Type B pancreatic cell (in vitro differentiated cells): ENCODE results near the gene CCDC68. TPM values are rescaled to one million over a fixed set of nuclear protein-coding genes. Genes with fewer than 3 reads are reported as not detected.
"Not testable (repeated sequence)": the region's sequence is repeated elsewhere in the genome, so short reads cannot be mapped to it uniquely, and the experiment has no call there.

Source experiments
- DNase-seq: peaks from one replicate; pipeline ENCODE4 v3.0.0; 2021; ENCODE audit warnings: mixed read lengths; ENCODE audit not compliant: unreplicated experiment; ENCODE audit errors: extremely low spot score
- H3K27ac Mint-ChIP-seq: 2 replicates; pipeline ENCODE4 v1.8.0; 2021; ENCODE audit warnings: mild to moderate bottlenecking, mixed read lengths
- H3K27me3 Mint-ChIP-seq: 2 replicates; pipeline ENCODE4 v1.8.0; 2021; ENCODE audit warnings: mixed read lengths
- H3K36me3 Mint-ChIP-seq: 2 replicates; pipeline ENCODE4 v1.8.0; 2021; ENCODE audit warnings: mixed read lengths
- H3K4me1 Mint-ChIP-seq: one replicate; pipeline ENCODE4 v1.8.0; 2021; ENCODE audit warnings: mixed read lengths; ENCODE audit not compliant: unreplicated experiment
- H3K4me3 Mint-ChIP-seq: 2 replicates; pipeline ENCODE4 v1.8.0; 2021; ENCODE audit warnings: mild to moderate bottlenecking, mixed read lengths
- H3K9me3 Mint-ChIP-seq: 2 replicates; pipeline ENCODE4 v1.8.0; 2021; ENCODE audit warnings: mixed read lengths
- CTCF ChIP-seq: fragments of 200-600 bp; sonication (generic); conservative IDR thresholded peaks from 2 replicates; pipeline ENCODE4 v1.5.0; 2021; ENCODE audit warnings: antibody characterized with exemption, mild to moderate bottlenecking
- total RNA-seq: library from RNA; stranded (reverse); gene quantifications from 2 replicates; pipeline ENCODE4 v1.2.1, GENCODE V29; 2021; ENCODE audit warnings: low replicate concordance

CCDC68 gene
- total RNA-seq, 1 donor from 2014 or later: not detected

GRCh38 chr18:54860941-54861340 lies 98.3 kb downstream of the CCDC68 start:
- H3K4me3 Mint-ChIP-seq: no peak overlapping the region
- no peak overlapping the region for H3K27ac Mint-ChIP-seq
- no peaks in the 10 kb centered on the region for H3K9me3 Mint-ChIP-seq
- no peak for DNase-seq
- H3K36me3 Mint-ChIP-seq: no peaks in the 10 kb centered on the region
- H3K4me1 Mint-ChIP-seq: no peaks in the 10 kb centered on the region
- no peak for TF ChIP-seq CTCF
- peaks cover 2% of the 10 kb centered on the region for H3K27me3 Mint-ChIP-seq

- Mint-ChIP-seq H3K4me3 (no peak overlapping the region), H3K27ac (no peak overlapping the region), H3K27me3 (peaks cover 2% of the 10 kb centered on the region), H3K4me1 (no peaks in the 10 kb centered on the region), H3K9me3 (no peaks in the 10 kb centered on the region), H3K36me3 (no peaks in the 10 kb centered on the region)
- TF ChIP-seq CTCF: no peak
- DNase-seq: no peak
Observed at GRCh38 chr18:54859667-54860421, 99.4 kb downstream of the CCDC68 start.

GRCh38 chr18:54857499-54857898 lies 101.8 kb downstream of the CCDC68 start:
- no peak overlapping the region for H3K27ac Mint-ChIP-seq
- no peaks in the 10 kb centered on the region for H3K9me3 Mint-ChIP-seq
- no peaks in the 10 kb centered on the region for H3K36me3 Mint-ChIP-seq
- H3K4me1 Mint-ChIP-seq: peaks cover 7% of the 10 kb centered on the region
- H3K4me3 Mint-ChIP-seq: no peak overlapping the region
- DNase-seq: no peak
- no peak for TF ChIP-seq CTCF
- H3K27me3 Mint-ChIP-seq: peaks cover 2% of the 10 kb centered on the region

- Mint-ChIP-seq H3K27ac (no peak overlapping the region), H3K4me1 (peaks cover 7% of the 10 kb centered on the region), H3K27me3 (peaks cover 2% of the 10 kb centered on the region), H3K4me3 (no peak overlapping the region), H3K9me3 (no peaks in the 10 kb centered on the region), H3K36me3 (no peaks in the 10 kb centered on the region)
- no peak for DNase-seq
- no peak for TF ChIP-seq CTCF
Observed at GRCh38 chr18:54856105-54856646, 103.1 kb downstream of the CCDC68 start.

GRCh38 chr18:54855050-54855449 lies 104.2 kb downstream of the CCDC68 start:
- not testable (repeated sequence) for H3K4me1 Mint-ChIP-seq, H3K36me3 Mint-ChIP-seq, H3K9me3 Mint-ChIP-seq, H3K27me3 Mint-ChIP-seq, H3K27ac Mint-ChIP-seq, DNase-seq, H3K4me3 Mint-ChIP-seq

GRCh38 chr18:54852780-54853675 lies 106.2 kb downstream of the CCDC68 start:
- no peak overlapping the region for H3K27ac Mint-ChIP-seq
- peaks cover 7% of the 10 kb centered on the region for H3K4me1 Mint-ChIP-seq
- no peak overlapping the region for H3K4me3 Mint-ChIP-seq
- H3K36me3 Mint-ChIP-seq: no peaks in the 10 kb centered on the region
- H3K27me3 Mint-ChIP-seq: no peaks in the 10 kb centered on the region
- no peak for TF ChIP-seq CTCF
- H3K9me3 Mint-ChIP-seq: no peaks in the 10 kb centered on the region
- no peak for DNase-seq
